K562 (cell line): ENCODE results near the gene FSTL3. TPM values are rescaled to one million over a fixed set of nuclear protein-coding genes. Genes with fewer than 3 reads are reported as not detected.

Experiments
- ATAC-seq: fragments of 200-7000 bp; cut with Tn5 transposase; 3 replicates; pipeline ENCODE4 v1.9.1; 2020; ENCODE audit warnings: moderate library complexity
- BruUV-seq: library from RNA; stranded (reverse); fragments of 400-500 nt; replicated peaks from 2 replicates; lab custom pipeline; 2021; lab: Mats Ljungman, UMichigan
- CTCF ChIA-PET: fragments of 300-600 bp; formaldehyde crosslinking; extraction: SDS; loops from one replicate; lab custom pipeline; 2021; ENCODE audit warnings: low intra/inter-chr PET ratio; lab: Yijun Ruan, JAX
- POLR2A ChIA-PET: fragments of 300-600, 350-650 bp; sonication (Branson Sonifier 250); formaldehyde crosslinking; extraction: SDS; loops from one replicate; lab custom pipeline; 2021; ENCODE audit warnings: antibody characterized with exemption, inconsistent platforms; lab: Yijun Ruan, JAX
- DNase-seq, 4 experiments: peaks; one replicate each; pipeline versions ENCODE4 v3.0.0 to v3.0.0-alpha.2; 2011 to 2018; ENCODE audit warnings: low spot score in 3 of 4, mixed read lengths in 3 of 4; ENCODE audit errors: extremely low read depth in 1 of 4
- FAIRE-seq: peaks from 2 replicates; lab custom pipeline; 2011; peaks lifted over from hg19 to GRCh38; lab: Jason Lieb, UNC
- H2AFZ ChIP-seq: 2 replicates; pipeline ENCODE4 v1.6.0; 2011; ENCODE audit warnings: low read depth, low read length, control low read depth, inconsistent platforms
- H3K27ac ChIP-seq: fragments of 200-600 bp; 3 replicates; pipeline ENCODE4 v1.8.0; 2011; ENCODE audit warnings: low read depth, mild to moderate bottlenecking, control low read depth, inconsistent platforms, low read length, moderate library complexity, mixed read lengths; ENCODE audit errors: extremely low read depth
- H3K27me3 ChIP-seq, 2 experiments: fragments of 300-600 bp in 1 of 2; 2 replicates in 1 of 2; 3 replicates in 1 of 2; pipeline versions ENCODE4 v1.6.0 to v1.8.0; 2011; ENCODE audit warnings: inconsistent platforms in 2 of 2, low read length in 2 of 2, mild to moderate bottlenecking in 1 of 2, mixed read lengths in 1 of 2, moderate library complexity in 1 of 2; ENCODE audit not compliant: control insufficient read depth in 2 of 2, insufficient read depth in 2 of 2
- H3K36me3 ChIP-seq: fragments of 300-600 bp; 3 replicates; pipeline ENCODE4 v1.8.0; 2011; ENCODE audit warnings: mild to moderate bottlenecking, low read length, inconsistent platforms; ENCODE audit not compliant: control insufficient read depth, insufficient read depth
- H3K4me1 ChIP-seq, 2 experiments: fragments of 200-600 bp in 1 of 2; replicated peaks in 1 of 2; 2 replicates in 1 of 2; 3 replicates in 1 of 2; pipeline versions ENCODE4 v1.5.1 to v1.8.0; 2011; ENCODE audit warnings: inconsistent platforms in 2 of 2, low read length in 2 of 2, mild to moderate bottlenecking in 1 of 2, mixed read lengths in 1 of 2, moderate library complexity in 1 of 2; ENCODE audit not compliant: control insufficient read depth in 2 of 2, insufficient read depth in 2 of 2
- H3K4me2 ChIP-seq: 2 replicates; pipeline ENCODE4 v1.6.1; 2011; ENCODE audit warnings: low read length, control low read depth, inconsistent platforms, mixed read lengths; ENCODE audit not compliant: insufficient read depth
- H3K4me3 ChIP-seq: fragments of 200-600 bp; sonication (generic), shearing (Covaris generic); 2 replicates; pipeline ENCODE4 v1.5.1; 2016; ENCODE audit warnings: control low read depth, inconsistent platforms
- H3K79me2 ChIP-seq: fragments of 200-600 bp; 3 replicates; pipeline ENCODE4 v1.8.0; 2011; ENCODE audit warnings: low read length, inconsistent platforms; ENCODE audit not compliant: control insufficient read depth, insufficient read depth
- H3K9ac ChIP-seq, 2 experiments: 2 replicates each; pipeline versions ENCODE4 v1.6.0 to v1.6.1; 2011; ENCODE audit warnings: low read depth in 2 of 2, low read length in 2 of 2, control low read depth in 1 of 2, inconsistent platforms in 1 of 2, mild to moderate bottlenecking in 1 of 2, mixed read lengths in 1 of 2; ENCODE audit not compliant: insufficient read depth in 1 of 2
- H3K9me1 ChIP-seq: one replicate; pipeline ENCODE4 v1.6.0; 2011; ENCODE audit warnings: inconsistent platforms, mild to moderate bottlenecking, low read length, moderate library complexity; ENCODE audit not compliant: control insufficient read depth, insufficient read depth
- H3K9me3 ChIP-seq: replicated peaks from 2 replicates; pipeline ENCODE4 v1.5.1; 2011; ENCODE audit warnings: low read depth, low read length, inconsistent platforms; ENCODE audit not compliant: control insufficient read depth, insufficient read depth
- H4K20me1 ChIP-seq: replicated peaks from 2 replicates; pipeline ENCODE4 v1.6.1; 2011; ENCODE audit warnings: low read length, inconsistent platforms, mixed read lengths; ENCODE audit not compliant: control insufficient read depth, insufficient read depth
- C11orf30 ChIP-seq: fragments of 450-650 bp; IDR thresholded peaks from 2 replicates; pipeline ENCODE4 v1.6.1; 2016; ENCODE audit warnings: low read depth, mild to moderate bottlenecking
- IRF2 ChIP-seq: sonication (generic); formaldehyde crosslinking; IDR thresholded peaks from 2 replicates; pipeline ENCODE4 v1.8.1; 2022; ENCODE audit warnings: mild to moderate bottlenecking, missing genetic modification reagents
- MEF2A ChIP-seq: IDR thresholded peaks from 2 replicates; pipeline ENCODE4 v1.6.1; 2011; ENCODE audit warnings: low read depth, mild to moderate bottlenecking, low read length, moderate library complexity; ENCODE audit not compliant: control insufficient read depth
- ZNF12 ChIP-seq: sonication (generic); formaldehyde crosslinking; IDR thresholded peaks from 2 replicates; pipeline ENCODE4 v1.4.0; 2020; ENCODE audit warnings: mild to moderate bottlenecking, missing genetic modification reagents
- ZNF134 ChIP-seq: fragments of 250-450 bp; sonication (Bioruptor Pico); conservative IDR thresholded peaks from 2 replicates; pipeline ENCODE4 v1.4.0; 2020
- ZNF354B ChIP-seq: fragments of 250-450 bp; sonication (Bioruptor Pico); IDR thresholded peaks from 2 replicates; pipeline ENCODE4 v1.4.0; 2020
- ZNF76 ChIP-seq: fragments of 250-450 bp; sonication (Bioruptor Pico); IDR thresholded peaks from 2 replicates; pipeline ENCODE4 v1.4.0; 2020; ENCODE audit warnings: mild to moderate bottlenecking, moderate library complexity, borderline replicate concordance
- WGBS: fragments of 100-300 bp; shearing (Covaris generic); methylation state at CpG from one replicate; pipeline ENCODE4 v1.1.6; 2016; ENCODE audit warnings: low coverage, mixed read lengths; ENCODE audit not compliant: insufficient coverage; ENCODE audit errors: missing lambda C conversion rate; 5-methylcytosine and 5-hydroxymethylcytosine counted together
- in situ Hi-C: fragments of 300-500 bp; cut with MboI; formaldehyde crosslinking; loops from 4 replicates; pipeline ENCODE4 v1.15.0; 2018; ENCODE audit warnings: inconsistent platforms, mixed read lengths
- intact Hi-C: fragments of 100-400 bp; cut with micrococcal nuclease; formaldehyde crosslinking; loops from 2 replicates; pipeline ENCODE4 v1.14.2; 2022
- polyA plus RNA-seq, 8 experiments: library from polyadenylated mRNA; depleted of rRNA in 4 of 8; stranded (reverse) in 5 of 8; unstranded in 3 of 8; fragments of >200 nt; fragmentation: Nextera tagmentation in 2 of 8; fragmentation: Illumina TruSeq in 1 of 8; extraction: Ambion mirVana in 2 of 8; extraction: Trizol in 1 of 8; gene quantifications; 2 replicates each; pipeline versions ENCODE4 v1.2.1 to v1.2.3, GENCODE V29; 2011 to 2014; ENCODE audit warnings: inconsistent platforms in 1 of 8, missing spikeins in 1 of 8
- total RNA-seq, 7 experiments: library from RNA; depleted of rRNA in 6 of 7; stranded (reverse); fragments of >200 nt in 6 of 7; fragmentation: Illumina TruSeq in 2 of 7; extraction: Trizol in 2 of 7; gene quantifications; 2 replicates each; pipeline versions ENCODE4 v1.2.1 to v1.2.3, GENCODE V29; 2011 to 2021; ENCODE audit warnings: low replicate concordance in 1 of 7
- TF ChIP-seq, protein P1 (sequence below): IDR thresholded peaks from 3 replicates; pipeline ENCODE4 v1.6.1; 2011; ENCODE audit warnings: borderline replicate concordance, mild to moderate bottlenecking, moderate library complexity; ENCODE audit not compliant: insufficient read length; ENCODE audit errors: extremely low read depth
- TF ChIP-seq, protein P2 (sequence below): fragments of 250-450 bp; sonication (Bioruptor Pico); IDR thresholded peaks from 2 replicates; pipeline ENCODE4 v1.8.0; 2022; ENCODE audit warnings: inconsistent platforms, mild to moderate bottlenecking, moderate library complexity, borderline replicate concordance
- TF ChIP-seq, protein P3 (sequence below): fragments of 450-650 bp; IDR thresholded peaks from 2 replicates; pipeline ENCODE4 v1.6.1; 2016; ENCODE audit warnings: antibody characterized with exemption

FSTL3 gene
- total and polyA plus RNA-seq, 9 of the 15 experiments (the other 6 are each of a cell fraction or from before 2014, with no cell fraction given), result 0.35 to 6.8 (median 4.2) TPM; not detected in 1

DNA sequence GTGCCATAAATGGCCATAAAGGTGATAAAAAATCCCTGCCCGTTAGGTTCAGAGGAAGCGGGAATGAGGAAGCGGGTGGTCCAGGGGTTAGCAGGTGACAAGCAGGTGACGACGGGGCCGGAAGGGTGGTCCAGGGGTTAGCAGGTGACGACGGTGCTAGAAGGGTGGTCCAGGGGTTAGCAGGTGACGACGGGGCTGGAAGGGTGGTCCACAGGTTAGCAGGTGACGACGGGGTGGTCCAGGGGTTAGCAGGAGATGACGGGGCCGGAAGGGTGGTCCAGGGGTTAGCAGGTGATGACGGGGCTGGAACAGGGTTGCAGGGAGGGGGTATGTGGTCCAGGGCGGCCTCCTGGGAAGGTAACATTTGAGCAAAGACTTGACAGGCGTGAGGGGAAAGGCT, 12.8 kb downstream of the FSTL3 start:
- intact Hi-C loops, result no loop called here
- Histone ChIP-seq H3K27me3 (no peaks in the 10 kb centered on the region), H3K4me2 (no peak overlapping the region), H2AFZ (no peak overlapping the region), H3K4me1 (peaks cover 0 to 33% of the 10 kb centered on the region in 2 experiments; a peak in 2 of 5 replicates), H3K36me3 (no peaks in the 10 kb centered on the region), H3K9ac (no peak overlapping the region), H3K4me3 (no peak overlapping the region), H3K9me3 (no peaks in the 10 kb centered on the region), H4K20me1 (no peaks in the 10 kb centered on the region), H3K9me1 (no peaks in the 10 kb centered on the region), H3K79me2 (no peaks in the 10 kb centered on the region), H3K27ac (no peak overlapping the region)
- TF ChIP-seq ZNF12 (CRISPR knock-in tag) (no peak), ZNF134 (peak; percentile 73)
- FAIRE-seq (no peak), ATAC-seq (no peak), DNase-seq (no peak)
- ChIA-PET POLR2A (interaction anchor here (0.8 kb wide), 1 partner anchor 13 kb away, joined by 3 read pairs; no protein-coding TSS in a partner anchor), CTCF (no interaction called here)
- WGBS, result 60% methylated on average over 17 of the region's 17 CpGs
- in situ Hi-C loops, result no loop called here
- BruUV-seq, result no TSS peak

DNA sequence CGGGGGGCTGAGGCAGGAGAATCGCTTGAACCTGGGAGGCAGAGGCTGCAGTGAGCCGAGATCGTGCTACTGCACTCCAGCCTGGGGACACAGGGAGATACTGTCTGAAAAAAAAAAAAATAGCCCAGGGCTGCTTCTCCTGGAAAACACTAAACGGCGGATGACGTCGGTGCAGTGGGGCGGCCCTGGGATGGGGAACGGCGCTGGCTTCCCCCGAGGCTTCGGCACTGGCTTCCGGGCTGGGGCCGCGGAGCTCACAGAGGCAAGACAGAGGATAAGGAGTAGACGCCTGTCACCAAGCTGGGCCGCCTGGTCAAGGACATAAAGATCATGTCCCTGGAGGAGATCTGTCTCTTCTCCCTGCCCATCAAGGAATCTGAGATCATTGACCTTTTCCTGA, 14.0 kb downstream of the FSTL3 start:
- FAIRE-seq, result no peak
- intact Hi-C loops (no loop called here), in situ Hi-C loops (no loop called here)
- Histone ChIP-seq H3K27me3 (no peaks in the 10 kb centered on the region), H3K79me2 (no peaks in the 10 kb centered on the region), H3K9me1 (no peaks in the 10 kb centered on the region), H2AFZ (no peak overlapping the region), H4K20me1 (no peaks in the 10 kb centered on the region), H3K4me2 (no peak overlapping the region), H3K27ac (no peak overlapping the region), H3K4me1 (peaks cover 0 to 40% of the 10 kb centered on the region in 2 experiments; a peak in 2 of 5 replicates), H3K36me3 (no peaks in the 10 kb centered on the region), H3K4me3 (no peak overlapping the region), H3K9me3 (no peaks in the 10 kb centered on the region), H3K9ac (no peak overlapping the region)
- 49% methylated on average over 11 of the region's 18 CpGs for WGBS
- no peak for DNase-seq
- POLR2A ChIA-PET, result interaction anchor here (1.1 kb wide), 1 partner anchor 13 kb away, joined by 5 read pairs; no protein-coding TSS in a partner anchor
- TF ChIP-seq ZNF354B (CRISPR knock-in tag) (no peak), IRF2 (CRISPR knock-in tag) (no peak), C11orf30 (no peak), ZNF76 (CRISPR knock-in tag) (no peak), MEF2A (no peak)
- TF ChIP-seq, protein P1, sequence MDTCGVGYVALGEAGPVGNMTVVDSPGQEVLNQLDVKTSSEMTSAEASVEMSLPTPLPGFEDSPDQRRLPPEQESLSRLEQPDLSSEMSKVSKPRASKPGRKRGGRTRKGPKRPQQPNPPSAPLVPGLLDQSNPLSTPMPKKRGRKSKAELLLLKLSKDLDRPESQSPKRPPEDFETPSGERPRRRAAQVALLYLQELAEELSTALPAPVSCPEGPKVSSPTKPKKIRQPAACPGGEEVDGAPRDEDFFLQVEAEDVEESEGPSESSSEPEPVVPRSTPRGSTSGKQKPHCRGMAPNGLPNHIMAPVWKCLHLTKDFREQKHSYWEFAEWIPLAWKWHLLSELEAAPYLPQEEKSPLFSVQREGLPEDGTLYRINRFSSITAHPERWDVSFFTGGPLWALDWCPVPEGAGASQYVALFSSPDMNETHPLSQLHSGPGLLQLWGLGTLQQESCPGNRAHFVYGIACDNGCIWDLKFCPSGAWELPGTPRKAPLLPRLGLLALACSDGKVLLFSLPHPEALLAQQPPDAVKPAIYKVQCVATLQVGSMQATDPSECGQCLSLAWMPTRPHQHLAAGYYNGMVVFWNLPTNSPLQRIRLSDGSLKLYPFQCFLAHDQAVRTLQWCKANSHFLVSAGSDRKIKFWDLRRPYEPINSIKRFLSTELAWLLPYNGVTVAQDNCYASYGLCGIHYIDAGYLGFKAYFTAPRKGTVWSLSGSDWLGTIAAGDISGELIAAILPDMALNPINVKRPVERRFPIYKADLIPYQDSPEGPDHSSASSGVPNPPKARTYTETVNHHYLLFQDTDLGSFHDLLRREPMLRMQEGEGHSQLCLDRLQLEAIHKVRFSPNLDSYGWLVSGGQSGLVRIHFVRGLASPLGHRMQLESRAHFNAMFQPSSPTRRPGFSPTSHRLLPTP, result no peak
- TF ChIP-seq, protein P2, sequence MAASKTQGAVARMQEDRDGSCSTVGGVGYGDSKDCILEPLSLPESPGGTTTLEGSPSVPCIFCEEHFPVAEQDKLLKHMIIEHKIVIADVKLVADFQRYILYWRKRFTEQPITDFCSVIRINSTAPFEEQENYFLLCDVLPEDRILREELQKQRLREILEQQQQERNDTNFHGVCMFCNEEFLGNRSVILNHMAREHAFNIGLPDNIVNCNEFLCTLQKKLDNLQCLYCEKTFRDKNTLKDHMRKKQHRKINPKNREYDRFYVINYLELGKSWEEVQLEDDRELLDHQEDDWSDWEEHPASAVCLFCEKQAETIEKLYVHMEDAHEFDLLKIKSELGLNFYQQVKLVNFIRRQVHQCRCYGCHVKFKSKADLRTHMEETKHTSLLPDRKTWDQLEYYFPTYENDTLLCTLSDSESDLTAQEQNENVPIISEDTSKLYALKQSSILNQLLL (CRISPR knock-in tag), result no peak
- TF ChIP-seq, protein P3, sequence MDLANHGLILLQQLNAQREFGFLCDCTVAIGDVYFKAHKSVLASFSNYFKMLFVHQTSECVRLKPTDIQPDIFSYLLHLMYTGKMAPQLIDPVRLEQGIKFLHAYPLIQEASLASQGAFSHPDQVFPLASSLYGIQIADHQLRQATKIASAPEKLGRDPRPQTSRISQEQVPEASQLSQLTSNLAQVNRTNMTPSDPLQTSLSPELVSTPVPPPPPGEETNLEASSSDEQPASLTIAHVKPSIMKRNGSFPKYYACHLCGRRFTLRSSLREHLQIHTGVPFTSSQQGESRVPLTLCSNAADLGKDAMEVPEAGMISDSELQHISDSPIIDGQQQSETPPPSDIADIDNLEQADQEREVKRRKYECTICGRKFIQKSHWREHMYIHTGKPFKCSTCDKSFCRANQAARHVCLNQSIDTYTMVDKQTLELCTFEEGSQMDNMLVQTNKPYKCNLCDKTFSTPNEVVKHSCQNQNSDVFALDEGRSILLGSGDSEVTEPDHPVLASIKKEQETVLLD, result no peak
- CTCF ChIA-PET, result no interaction called here
- no peak for ATAC-seq
- BruUV-seq, result no TSS peak
